Epithelial cell of proximal tubule (primary cell): ENCODE data around the gene JUP. TPM values are rescaled to one million over a fixed set of nuclear protein-coding genes. Genes with fewer than 3 reads are reported as not detected.

Experiments used
- DNase-seq: peaks from one replicate; pipeline ENCODE4 v3.0.0-alpha.2; 2011; ENCODE audit warnings: low read depth
- H3K4me3 ChIP-seq: 2 replicates; pipeline ENCODE4 v1.5.1; 2011; ENCODE audit warnings: low read depth, mild to moderate bottlenecking, low read length
- total RNA-seq: library from RNA; depleted of rRNA; stranded (reverse); fragments of >200 nt; gene quantifications from 2 replicates; pipeline ENCODE4 v1.2.3, GENCODE V29; 2015
- TF ChIP-seq, protein P1 (sequence below): conservative IDR thresholded peaks from 2 replicates; pipeline ENCODE4 v1.5.1; 2012; ENCODE audit warnings: low read depth, mild to moderate bottlenecking, low read length

Gene JUP
- total RNA-seq, 1 donor from 2014 or later, result 425 TPM

DNA sequence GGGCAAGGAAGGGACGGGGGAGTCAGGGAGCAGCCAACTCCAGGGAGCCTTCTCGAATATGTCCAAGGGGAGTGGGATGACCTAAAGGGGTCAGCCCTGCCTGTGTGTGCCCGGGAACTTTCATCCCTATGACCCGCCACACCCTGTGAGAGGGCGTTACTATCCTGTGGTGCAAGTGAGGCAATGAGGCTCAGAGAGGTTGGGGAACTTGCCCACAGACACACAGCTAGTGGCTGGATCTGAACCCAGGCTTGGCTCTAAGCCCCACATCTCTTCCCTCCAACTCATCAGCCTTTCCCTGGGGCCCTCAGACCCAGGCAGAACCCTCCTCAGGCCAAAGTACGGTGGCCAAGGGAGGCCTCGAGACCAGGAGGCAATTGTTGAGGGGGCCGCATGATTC lies 23.2 kb downstream of the JUP start:
- H3K4me3 ChIP-seq, result no peak overlapping the region
- TF ChIP-seq, protein P1, sequence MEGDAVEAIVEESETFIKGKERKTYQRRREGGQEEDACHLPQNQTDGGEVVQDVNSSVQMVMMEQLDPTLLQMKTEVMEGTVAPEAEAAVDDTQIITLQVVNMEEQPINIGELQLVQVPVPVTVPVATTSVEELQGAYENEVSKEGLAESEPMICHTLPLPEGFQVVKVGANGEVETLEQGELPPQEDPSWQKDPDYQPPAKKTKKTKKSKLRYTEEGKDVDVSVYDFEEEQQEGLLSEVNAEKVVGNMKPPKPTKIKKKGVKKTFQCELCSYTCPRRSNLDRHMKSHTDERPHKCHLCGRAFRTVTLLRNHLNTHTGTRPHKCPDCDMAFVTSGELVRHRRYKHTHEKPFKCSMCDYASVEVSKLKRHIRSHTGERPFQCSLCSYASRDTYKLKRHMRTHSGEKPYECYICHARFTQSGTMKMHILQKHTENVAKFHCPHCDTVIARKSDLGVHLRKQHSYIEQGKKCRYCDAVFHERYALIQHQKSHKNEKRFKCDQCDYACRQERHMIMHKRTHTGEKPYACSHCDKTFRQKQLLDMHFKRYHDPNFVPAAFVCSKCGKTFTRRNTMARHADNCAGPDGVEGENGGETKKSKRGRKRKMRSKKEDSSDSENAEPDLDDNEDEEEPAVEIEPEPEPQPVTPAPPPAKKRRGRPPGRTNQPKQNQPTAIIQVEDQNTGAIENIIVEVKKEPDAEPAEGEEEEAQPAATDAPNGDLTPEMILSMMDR, result no peak
- no peak for DNase-seq

DNA sequence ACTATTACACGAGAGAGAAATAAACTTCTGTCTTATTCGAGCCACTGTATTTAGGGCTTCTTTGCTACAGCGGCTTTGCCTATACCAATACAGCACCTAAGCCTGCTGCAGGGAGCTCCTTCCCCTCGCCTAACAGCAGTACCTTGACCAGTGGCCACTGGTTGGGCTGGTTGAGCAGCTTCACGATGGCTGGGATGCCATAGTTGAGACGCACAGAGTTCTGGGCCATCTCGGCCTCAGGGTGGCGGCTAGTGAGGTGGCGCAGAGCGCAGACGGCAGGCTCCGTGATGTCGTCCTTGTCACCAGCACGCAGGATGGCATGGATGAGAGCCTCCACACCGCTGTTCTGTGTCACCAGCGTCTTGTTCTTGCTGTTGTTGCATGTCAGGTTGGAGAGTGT lies 23.7 kb downstream of the JUP start:
- TF ChIP-seq, protein P1, result no peak
- DNase-seq, result no peak
- H3K4me3 ChIP-seq, result no peak overlapping the region

DNA sequence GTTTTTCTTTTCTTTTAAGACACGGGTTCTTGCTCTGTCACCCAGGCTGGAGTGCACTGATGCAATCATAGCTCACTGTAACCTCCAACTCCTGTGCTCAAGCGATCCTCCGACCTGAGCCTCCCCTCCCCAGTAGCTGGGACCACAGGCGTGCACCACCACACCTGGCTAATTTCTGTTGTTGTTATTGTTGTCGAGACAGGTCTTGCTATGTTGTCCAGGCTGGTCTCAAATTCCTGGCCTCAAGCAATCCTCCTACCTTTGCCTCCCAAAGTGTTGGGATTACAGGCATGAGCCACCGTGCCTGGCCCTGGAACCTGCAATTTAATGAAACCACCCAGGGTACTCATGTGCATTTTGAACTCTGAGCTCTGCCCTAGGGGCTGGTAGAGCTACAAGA lies 24.1 kb downstream of the JUP start:
- no peak for DNase-seq
- no peak overlapping the region for H3K4me3 ChIP-seq
- TF ChIP-seq, protein P1, result no peak

DNA sequence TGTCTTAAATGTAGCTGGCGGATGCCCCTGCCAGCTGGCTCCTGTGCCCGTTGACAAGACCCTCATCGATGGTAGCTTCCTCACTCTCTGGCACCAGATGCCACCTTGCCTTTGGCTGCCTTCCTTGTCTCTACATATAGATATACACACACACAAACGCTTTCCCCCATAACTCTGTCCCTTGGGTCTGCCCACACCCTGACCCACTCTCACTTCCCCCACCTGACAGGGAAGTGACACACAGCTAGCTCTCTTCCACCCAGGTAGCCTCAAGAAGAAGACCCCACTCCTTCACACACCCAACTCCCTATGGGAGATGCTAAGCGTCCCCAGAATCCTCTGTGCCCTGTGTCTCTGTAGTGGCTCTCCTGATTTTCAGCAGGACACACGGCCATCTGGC lies 25.6 kb downstream of the JUP start:
- no peak for DNase-seq
- TF ChIP-seq, protein P1, result no peak
- no peak overlapping the region for H3K4me3 ChIP-seq

DNA sequence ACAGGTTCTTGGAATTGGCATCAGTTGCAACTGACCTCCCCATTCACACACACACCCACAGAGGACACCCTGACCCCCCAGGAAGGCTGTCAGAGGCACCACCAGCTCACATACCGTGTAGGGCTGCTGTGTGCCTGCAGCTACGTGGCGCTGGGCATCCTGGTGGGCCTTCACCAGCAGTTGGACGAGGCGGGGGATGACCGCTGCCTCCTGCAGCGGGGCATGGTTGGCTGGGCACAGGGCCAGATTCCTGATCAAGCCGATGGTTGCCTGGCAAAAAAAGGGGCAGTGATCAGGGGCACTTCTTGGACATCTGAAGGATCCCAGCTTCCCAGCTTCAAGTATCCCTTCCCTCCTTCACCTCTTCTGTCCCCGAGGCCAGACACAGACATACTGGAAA lies 27.9 kb downstream of the JUP start:
- DNase-seq, result no peak
- H3K4me3 ChIP-seq, result no peak overlapping the region
- TF ChIP-seq, protein P1, result no peak

DNA sequence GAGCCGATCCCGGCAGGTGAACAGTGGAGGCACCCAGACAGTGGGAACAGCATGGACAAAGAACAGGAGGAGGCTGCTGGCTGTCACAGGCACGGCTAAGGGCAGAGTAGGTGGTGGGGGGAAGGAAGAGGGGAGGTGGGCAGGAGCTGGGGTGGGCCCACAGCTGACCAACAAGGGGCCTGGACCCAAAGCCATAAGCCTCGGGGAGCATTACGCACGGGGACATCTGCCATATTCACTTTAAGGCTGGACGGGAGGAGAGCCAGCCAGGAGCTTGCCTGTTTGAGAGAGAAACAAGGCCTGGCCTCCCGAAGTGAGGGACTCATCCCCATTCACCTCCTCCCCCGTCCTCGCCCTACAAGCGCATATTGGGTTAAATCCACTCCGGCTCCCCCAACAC lies 32.4 kb downstream of the JUP start:
- no peak overlapping the region for H3K4me3 ChIP-seq
- no peak for DNase-seq
- TF ChIP-seq, protein P1, result no peak

DNA sequence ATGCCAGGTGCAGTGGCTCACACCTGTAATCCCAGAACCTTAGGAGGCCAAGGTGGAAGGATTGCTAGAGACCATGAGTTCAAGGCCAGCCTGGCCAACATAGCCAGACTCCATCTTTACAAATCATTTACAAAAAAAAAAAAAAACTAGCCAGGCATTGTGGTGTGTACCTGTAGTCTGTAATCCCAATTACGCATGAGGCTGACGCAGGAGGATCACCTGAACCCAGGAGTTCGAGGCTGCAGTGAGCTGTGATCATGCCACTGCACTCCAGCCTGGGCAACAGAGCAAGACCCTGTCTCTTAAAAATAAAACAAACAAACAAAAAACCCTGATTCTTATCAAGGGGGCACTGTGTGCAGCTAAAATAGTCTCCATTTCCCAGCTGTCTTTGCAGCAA lies 35.2 kb downstream of the JUP start:
- TF ChIP-seq, protein P1, result no peak
- DNase-seq, result no peak
- no peak overlapping the region for H3K4me3 ChIP-seq
